GM12878 (cell line): ENCODE measurements around the gene NCF2. TPM values are rescaled to one million over a fixed set of nuclear protein-coding genes. Genes with fewer than 3 reads are reported as not detected.

Source experiments
- BHLHE40 ChIP-seq, 2 experiments: fragments of 450-650 bp in 1 of 2; IDR thresholded peaks; 2 replicates each; pipeline ENCODE4 v1.6.1; 2011 to 2017; ENCODE audit warnings: low read depth in 2 of 2, borderline replicate concordance in 1 of 2, improper control_type of control experiment in 1 of 2, low read length in 1 of 2, mild to moderate bottlenecking in 1 of 2
- CBFB ChIP-seq: IDR thresholded peaks from 2 replicates; pipeline ENCODE4 v1.6.1; 2016; ENCODE audit warnings: antibody characterized with exemption, low read depth
- CBX5 ChIP-seq: sonication (generic); IDR thresholded peaks from 2 replicates; pipeline ENCODE4 v1.6.1; 2016; ENCODE audit warnings: low read depth, moderate library complexity, mild to moderate bottlenecking, inconsistent platforms
- CREB1 ChIP-seq: IDR thresholded peaks from 2 replicates; pipeline ENCODE4 v1.6.1; 2012; ENCODE audit warnings: low read depth, mild to moderate bottlenecking, inconsistent platforms
- HDAC2 ChIP-seq: fragments of 200-600 bp; sonication (generic); IDR thresholded peaks from 2 replicates; pipeline ENCODE4 v1.6.1; 2017
- JUND ChIP-seq: IDR thresholded peaks from 2 replicates; pipeline ENCODE4 v1.6.1; 2012; ENCODE audit warnings: low read depth, mild to moderate bottlenecking, low read length, improper control_type of control experiment, moderate library complexity
- KAT2A ChIP-seq: conservative IDR thresholded peaks from 2 replicates; pipeline ENCODE4 v1.6.1; 2011; ENCODE audit warnings: low read depth, low read length; ENCODE audit not compliant: control insufficient read depth
- RAD21 ChIP-seq: IDR thresholded peaks from 2 replicates; pipeline ENCODE4 v1.6.1; 2011; ENCODE audit warnings: mild to moderate bottlenecking, low read depth, low read length, moderate library complexity; ENCODE audit not compliant: insufficient read depth
- SIN3A ChIP-seq: IDR thresholded peaks from 2 replicates; pipeline ENCODE4 v1.6.1; 2012; ENCODE audit warnings: low read depth, low read length, improper control_type of control experiment
- TAF1 ChIP-seq: IDR thresholded peaks from 2 replicates; pipeline ENCODE4 v1.6.1; 2011; ENCODE audit warnings: mild to moderate bottlenecking, low read depth, low read length, borderline replicate concordance
- ZBTB40 ChIP-seq: fragments of 450-650 bp; IDR thresholded peaks from 2 replicates; pipeline ENCODE4 v1.6.1; 2016; ENCODE audit warnings: mild to moderate bottlenecking, moderate library complexity, borderline replicate concordance
- polyA plus RNA-seq, 11 experiments: library from polyadenylated mRNA; depleted of rRNA in 4 of 11; unstranded in 6 of 11; stranded (reverse) in 5 of 11; fragments of >200 nt; fragmentation: Nextera tagmentation in 4 of 11; fragmentation: Illumina TruSeq in 1 of 11; extraction: Ambion mirVana in 4 of 11; extraction: Trizol in 1 of 11; gene quantifications; 1 replicate in 1 of 11; 2 replicates in 10 of 11; pipeline versions ENCODE4 v1.2.1 to v1.2.3, GENCODE V29; 2011 to 2016; ENCODE audit warnings: inconsistent platforms in 2 of 11, missing spikeins in 2 of 11, low read depth in 1 of 11
- total RNA-seq, 4 experiments: library from RNA; depleted of rRNA in 3 of 4; stranded (reverse); fragments of >200 nt in 3 of 4; fragmentation: Illumina TruSeq in 1 of 4; extraction: Trizol in 1 of 4; gene quantifications; 2 replicates each; pipeline versions ENCODE4 v1.2.1 to v1.2.3, GENCODE V29; 2013 to 2021
- TF ChIP-seq, protein P1 (sequence below): fragments of 450-650 bp; formaldehyde crosslinking; IDR thresholded peaks from 2 replicates; pipeline ENCODE4 v1.4.0; 2020; ENCODE audit warnings: mild to moderate bottlenecking, moderate library complexity
- TF ChIP-seq, protein P2 (sequence below): IDR thresholded peaks from 2 replicates; pipeline ENCODE4 v1.6.1; 2011; ENCODE audit warnings: borderline replicate concordance, low read depth, mild to moderate bottlenecking, moderate library complexity, low read length; ENCODE audit not compliant: insufficient read depth, poor library complexity, severe bottlenecking
- TF ChIP-seq, protein P3 (sequence below), 3 experiments: IDR thresholded peaks in 2 of 3; conservative IDR thresholded peaks in 1 of 3; 2 replicates each; pipeline ENCODE4 v1.5.1; 2011; ENCODE audit warnings: low read depth in 3 of 3, low read length in 3 of 3, mild to moderate bottlenecking in 3 of 3, control low read depth in 2 of 3, moderate library complexity in 2 of 3, inconsistent platforms in 1 of 3, mixed read lengths in 1 of 3; ENCODE audit not compliant: control insufficient read depth in 2 of 3, insufficient read depth in 1 of 3; ENCODE audit errors: extremely low read depth in 1 of 3

The NCF2 gene
- total and polyA plus RNA-seq, 10 of the 15 experiments (the other 5 are each of a cell fraction or from before 2014, with no cell fraction given) = 31.4 to 256 (median 77.1) TPM

DNA sequence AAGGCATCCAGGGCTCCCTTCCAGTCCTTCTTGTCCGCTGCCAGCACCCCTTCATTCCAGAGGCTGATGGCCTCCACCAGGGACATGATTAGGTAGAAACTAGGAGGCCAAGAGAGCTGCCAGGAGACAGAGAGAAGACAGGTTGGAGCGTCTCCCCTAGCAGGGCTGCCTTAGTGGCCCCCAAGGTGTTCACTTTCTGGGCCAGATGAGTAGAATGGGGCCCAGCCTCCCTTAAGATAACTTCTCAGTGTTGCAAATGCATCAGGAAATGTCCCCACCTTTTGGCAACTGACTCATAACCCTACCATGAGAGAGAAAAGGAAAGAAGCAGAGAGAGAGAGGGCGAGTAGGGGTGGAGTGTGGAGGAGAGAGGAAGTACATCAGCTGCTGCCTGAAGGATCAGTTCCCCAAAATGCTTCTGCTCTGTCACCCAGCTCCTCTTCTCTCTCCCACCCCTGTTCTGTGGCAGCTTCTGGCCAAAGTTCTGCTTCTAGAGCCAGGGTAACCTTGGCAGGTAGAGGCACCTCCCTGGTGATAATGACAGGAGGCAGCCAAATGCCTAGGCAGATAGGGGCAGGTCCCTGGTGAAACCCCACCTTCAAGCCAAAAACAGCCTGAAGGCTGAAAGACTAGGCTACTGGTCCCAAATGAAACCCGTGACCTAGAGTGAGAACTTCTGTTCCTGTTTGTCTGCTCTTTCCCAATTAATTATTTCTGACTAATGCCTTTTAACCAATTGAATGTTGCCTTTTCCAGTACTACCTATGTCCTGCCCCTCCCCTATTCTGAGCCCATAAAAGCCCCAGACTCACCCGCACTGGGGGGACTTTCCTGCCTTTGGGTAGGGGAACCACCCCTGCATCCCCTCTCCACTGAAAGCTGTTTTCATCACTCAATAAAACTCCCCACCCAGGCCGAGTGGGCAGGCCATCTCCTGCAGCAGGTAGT, at the start of gene NCF2 (continued):
- TF ChIP-seq, protein P1, sequence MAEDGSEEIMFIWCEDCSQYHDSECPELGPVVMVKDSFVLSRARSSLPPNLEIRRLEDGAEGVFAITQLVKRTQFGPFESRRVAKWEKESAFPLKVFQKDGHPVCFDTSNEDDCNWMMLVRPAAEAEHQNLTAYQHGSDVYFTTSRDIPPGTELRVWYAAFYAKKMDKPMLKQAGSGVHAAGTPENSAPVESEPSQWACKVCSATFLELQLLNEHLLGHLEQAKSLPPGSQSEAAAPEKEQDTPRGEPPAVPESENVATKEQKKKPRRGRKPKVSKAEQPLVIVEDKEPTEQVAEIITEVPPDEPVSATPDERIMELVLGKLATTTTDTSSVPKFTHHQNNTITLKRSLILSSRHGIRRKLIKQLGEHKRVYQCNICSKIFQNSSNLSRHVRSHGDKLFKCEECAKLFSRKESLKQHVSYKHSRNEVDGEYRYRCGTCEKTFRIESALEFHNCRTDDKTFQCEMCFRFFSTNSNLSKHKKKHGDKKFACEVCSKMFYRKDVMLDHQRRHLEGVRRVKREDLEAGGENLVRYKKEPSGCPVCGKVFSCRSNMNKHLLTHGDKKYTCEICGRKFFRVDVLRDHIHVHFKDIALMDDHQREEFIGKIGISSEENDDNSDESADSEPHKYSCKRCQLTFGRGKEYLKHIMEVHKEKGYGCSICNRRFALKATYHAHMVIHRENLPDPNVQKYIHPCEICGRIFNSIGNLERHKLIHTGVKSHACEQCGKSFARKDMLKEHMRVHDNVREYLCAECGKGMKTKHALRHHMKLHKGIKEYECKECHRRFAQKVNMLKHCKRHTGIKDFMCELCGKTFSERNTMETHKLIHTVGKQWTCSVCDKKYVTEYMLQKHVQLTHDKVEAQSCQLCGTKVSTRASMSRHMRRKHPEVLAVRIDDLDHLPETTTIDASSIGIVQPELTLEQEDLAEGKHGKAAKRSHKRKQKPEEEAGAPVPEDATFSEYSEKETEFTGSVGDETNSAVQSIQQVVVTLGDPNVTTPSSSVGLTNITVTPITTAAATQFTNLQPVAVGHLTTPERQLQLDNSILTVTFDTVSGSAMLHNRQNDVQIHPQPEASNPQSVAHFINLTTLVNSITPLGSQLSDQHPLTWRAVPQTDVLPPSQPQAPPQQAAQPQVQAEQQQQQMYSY = no peak
- TF ChIP-seq, protein P2, sequence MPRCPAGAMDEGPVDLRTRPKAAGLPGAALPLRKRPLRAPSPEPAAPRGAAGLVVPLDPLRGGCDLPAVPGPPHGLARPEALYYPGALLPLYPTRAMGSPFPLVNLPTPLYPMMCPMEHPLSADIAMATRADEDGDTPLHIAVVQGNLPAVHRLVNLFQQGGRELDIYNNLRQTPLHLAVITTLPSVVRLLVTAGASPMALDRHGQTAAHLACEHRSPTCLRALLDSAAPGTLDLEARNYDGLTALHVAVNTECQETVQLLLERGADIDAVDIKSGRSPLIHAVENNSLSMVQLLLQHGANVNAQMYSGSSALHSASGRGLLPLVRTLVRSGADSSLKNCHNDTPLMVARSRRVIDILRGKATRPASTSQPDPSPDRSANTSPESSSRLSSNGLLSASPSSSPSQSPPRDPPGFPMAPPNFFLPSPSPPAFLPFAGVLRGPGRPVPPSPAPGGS = peak; percentile 91
- TF ChIP-seq TAF1 (peak; percentile 60), BHLHE40 (IDR thresholded peaks at IDR 0.05; ENCODE audit: borderline replicate concordance in 1 of 2, low read depth in 2 of 2, low read length in 1 of 2) (peak; percentile 71 to 80), SIN3A (no peak), CREB1 (peak; percentile 71), JUND (peak; percentile 77), RAD21 (peak; percentile 46; the same call in 1 of the 2 replicates), CBX5 (peak; percentile 87; the same call in 1 of the 2 replicates), CBFB (peak; percentile 68), HDAC2 (no peak), KAT2A (no peak), ZBTB40 (0 out of 2 replicates have a peak, but pooled peaks have one; percentile 21)
- TF ChIP-seq, protein P3, sequence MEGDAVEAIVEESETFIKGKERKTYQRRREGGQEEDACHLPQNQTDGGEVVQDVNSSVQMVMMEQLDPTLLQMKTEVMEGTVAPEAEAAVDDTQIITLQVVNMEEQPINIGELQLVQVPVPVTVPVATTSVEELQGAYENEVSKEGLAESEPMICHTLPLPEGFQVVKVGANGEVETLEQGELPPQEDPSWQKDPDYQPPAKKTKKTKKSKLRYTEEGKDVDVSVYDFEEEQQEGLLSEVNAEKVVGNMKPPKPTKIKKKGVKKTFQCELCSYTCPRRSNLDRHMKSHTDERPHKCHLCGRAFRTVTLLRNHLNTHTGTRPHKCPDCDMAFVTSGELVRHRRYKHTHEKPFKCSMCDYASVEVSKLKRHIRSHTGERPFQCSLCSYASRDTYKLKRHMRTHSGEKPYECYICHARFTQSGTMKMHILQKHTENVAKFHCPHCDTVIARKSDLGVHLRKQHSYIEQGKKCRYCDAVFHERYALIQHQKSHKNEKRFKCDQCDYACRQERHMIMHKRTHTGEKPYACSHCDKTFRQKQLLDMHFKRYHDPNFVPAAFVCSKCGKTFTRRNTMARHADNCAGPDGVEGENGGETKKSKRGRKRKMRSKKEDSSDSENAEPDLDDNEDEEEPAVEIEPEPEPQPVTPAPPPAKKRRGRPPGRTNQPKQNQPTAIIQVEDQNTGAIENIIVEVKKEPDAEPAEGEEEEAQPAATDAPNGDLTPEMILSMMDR (IDR thresholded peaks at IDR 0.05 in 2 of 3, conservative IDR thresholded peaks at IDR 0.05 in 1 of 3; ENCODE audit: control insufficient read depth in 2 of 3, extremely low read depth in 1 of 3, insufficient read depth in 1 of 3, low read depth in 3 of 3, low read length in 3 of 3) = no peak
